SH-SY5Y (cell line): ENCODE measurements around the gene WAPL.

ENCODE experiments used
- GATA2 ChIP-seq: IDR thresholded peaks from 2 replicates; pipeline ENCODE4 v1.6.1; 2011; ENCODE audit warnings: mild to moderate bottlenecking, low read depth, low read length
- GATA3 ChIP-seq: IDR thresholded peaks from 2 replicates; pipeline ENCODE4 v1.6.1; 2011; ENCODE audit warnings: low read depth, mild to moderate bottlenecking, low read length, moderate library complexity

DNA sequence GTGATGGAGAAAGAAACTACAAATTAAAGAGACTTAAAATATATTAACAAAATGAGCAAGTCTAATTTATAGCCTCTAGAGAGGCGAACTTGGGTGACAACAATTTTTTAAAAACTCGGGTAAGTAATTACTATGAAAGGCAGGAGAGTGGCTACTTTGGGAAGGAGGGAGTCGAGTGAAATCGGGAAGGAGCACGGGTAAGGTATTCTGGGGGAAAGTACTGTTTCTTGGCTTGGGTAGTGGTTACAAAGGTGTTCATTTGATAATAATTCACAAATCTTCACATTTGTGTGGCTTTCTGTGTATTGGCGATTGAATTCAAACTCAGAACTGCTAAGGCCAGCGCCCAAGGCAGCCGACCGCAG lies 122.1 kb downstream of the WAPL start:
- TF ChIP-seq GATA2 (no peak), GATA3 (no peak)
